HepG2 (cell line): ENCODE measurements around the gene AUNIP. TPM values are rescaled to one million over a fixed set of nuclear protein-coding genes. Genes with fewer than 3 reads are reported as not detected.
A peak's percentile ranks its signal among the peaks of the same experiment; 100 is the strongest.

Experiments
- ATAC-seq: fragments of 200-7000 bp; cut with Tn5 transposase; 3 replicates; pipeline ENCODE4 v1.9.1; 2020; ENCODE audit warnings: mild to moderate bottlenecking, moderate library complexity
- Bru-seq: library from RNA; stranded (reverse); fragments of 400-500 nt; gene quantifications from one replicate; lab custom pipeline; 2021; lab: Mats Ljungman, UMichigan
- BruChase-seq, 2 experiments: library from RNA; stranded (reverse); fragments of 400-500 nt; gene quantifications; one replicate each; lab custom pipeline; 2021; lab: Mats Ljungman, UMichigan
- BruUV-seq: library from RNA; stranded (reverse); fragments of 400-500 nt; replicated peaks from 2 replicates; lab custom pipeline; 2021; lab: Mats Ljungman, UMichigan
- CTCF ChIA-PET: fragments of 300-600 bp; formaldehyde crosslinking; extraction: SDS; loops from one replicate; lab custom pipeline; 2021; ENCODE audit warnings: low total read pairs, inconsistent platforms, low intra/inter-chr PET ratio; lab: Yijun Ruan, JAX
- POLR2A ChIA-PET: fragments of 350-600 bp; sonication (Branson Sonifier 250); formaldehyde crosslinking; loops from one replicate; lab custom pipeline; 2020; ENCODE audit warnings: antibody characterized with exemption, inconsistent platforms; lab: Yijun Ruan, JAX
- DNase-seq: peaks from one replicate; pipeline ENCODE4 v3.0.0-alpha.2; 2015; ENCODE audit warnings: low spot score
- FAIRE-seq: peaks from 3 replicates; lab custom pipeline; 2011; peaks lifted over from hg19 to GRCh38; lab: Jason Lieb, UNC
- H2AFZ ChIP-seq: one replicate; pipeline ENCODE4 v1.6.1; 2011; ENCODE audit warnings: low read length, inconsistent platforms
- H3K27ac ChIP-seq: fragments of 300-600 bp; 3 replicates; pipeline ENCODE4 v1.8.0; 2011; ENCODE audit warnings: mixed run types, mild to moderate bottlenecking, mixed read lengths, low read length, inconsistent platforms; ENCODE audit not compliant: insufficient read depth; ENCODE audit errors: extremely low read length
- H3K27me3 ChIP-seq, 2 experiments: fragments of 200-600 bp in 1 of 2; 2 replicates in 1 of 2; 3 replicates in 1 of 2; pipeline versions ENCODE4 v1.6.0 to v1.8.0; 2011; ENCODE audit warnings: low read length in 2 of 2, mild to moderate bottlenecking in 2 of 2, moderate library complexity in 2 of 2, inconsistent platforms in 1 of 2; ENCODE audit not compliant: insufficient read depth in 2 of 2, control insufficient read depth in 1 of 2
- H3K36me3 ChIP-seq, 2 experiments: fragments of 200-600 bp in 1 of 2; replicated peaks in 1 of 2; 2 replicates in 1 of 2; 3 replicates in 1 of 2; pipeline versions ENCODE4 v1.5.1 to v1.8.0; 2011; ENCODE audit warnings: low read length in 2 of 2, inconsistent platforms in 1 of 2; ENCODE audit not compliant: insufficient read depth in 2 of 2, control insufficient read depth in 1 of 2
- H3K4me1 ChIP-seq: 2 replicates; pipeline ENCODE4 v1.5.1; 2012; ENCODE audit warnings: low read length, inconsistent platforms; ENCODE audit not compliant: insufficient read depth
- H3K4me2 ChIP-seq: 2 replicates; pipeline ENCODE4 v1.6.0; 2011; ENCODE audit warnings: low read depth, low read length, inconsistent platforms
- H3K4me3 ChIP-seq, 3 experiments: fragments of 200-600 bp in 1 of 3; sonication (generic), shearing (Covaris generic) in 1 of 3; replicated peaks in 1 of 3; 2 replicates each; pipeline ENCODE4 v1.5.1; 2011 to 2016; ENCODE audit warnings: low read length in 3 of 3, inconsistent platforms in 2 of 3, low read depth in 2 of 3, mild to moderate bottlenecking in 2 of 3, control low read depth in 1 of 3, mixed read lengths in 1 of 3; ENCODE audit not compliant: insufficient read depth in 1 of 3
- H3K79me2 ChIP-seq: one replicate; pipeline ENCODE4 v1.6.1; 2011; ENCODE audit warnings: low read length, inconsistent platforms; ENCODE audit not compliant: insufficient read depth
- H3K9ac ChIP-seq: 2 replicates; pipeline ENCODE4 v1.6.0; 2011; ENCODE audit warnings: mild to moderate bottlenecking, low read depth, low read length, inconsistent platforms; ENCODE audit not compliant: insufficient read depth
- H3K9me3 ChIP-seq: 2 replicates; pipeline ENCODE4 v1.5.1; 2012; ENCODE audit warnings: mild to moderate bottlenecking, low read length
- H4K20me1 ChIP-seq: 2 replicates; pipeline ENCODE4 v1.6.0; 2011; ENCODE audit warnings: inconsistent platforms, mild to moderate bottlenecking, low read length, moderate library complexity; ENCODE audit not compliant: insufficient read depth
- AGO2 ChIP-seq: fragments of 200-400 bp; formaldehyde crosslinking; optimal IDR thresholded peaks from 2 replicates; pipeline ENCODE3; 2017; ENCODE audit warnings: mild to moderate bottlenecking, low read depth, low read length, moderate library complexity
- ATF7-NPFF ChIP-seq: sonication (generic); formaldehyde crosslinking; IDR thresholded peaks from 2 replicates; pipeline ENCODE4 v1.8.1; 2023; ENCODE audit warnings: mild to moderate bottlenecking, low read depth, missing genetic modification reagents, moderate library complexity
- IKZF1 ChIP-seq: fragments of 450-650 bp; IDR thresholded peaks from 2 replicates; pipeline ENCODE4 v1.7.1; 2016
- IRF1 ChIP-seq: sonication (generic); formaldehyde crosslinking; IDR thresholded peaks from 2 replicates; pipeline ENCODE4 v1.4.0; 2020; ENCODE audit warnings: low read depth, mild to moderate bottlenecking, missing genetic modification reagents
- KLF16 ChIP-seq, 2 experiments: sonication (generic) in 1 of 2; formaldehyde crosslinking in 1 of 2; IDR thresholded peaks; 2 replicates each; pipeline versions ENCODE4 v1.6.1 to v1.8.0; 2016 to 2023; ENCODE audit warnings: missing genetic modification reagents in 2 of 2, missing compliant biosample characterization in 1 of 2
- NFKB2 ChIP-seq: sonication (generic); formaldehyde crosslinking; IDR thresholded peaks from 2 replicates; pipeline ENCODE4 v1.4.0; 2020; ENCODE audit warnings: missing genetic modification reagents, borderline replicate concordance
- RFXANK ChIP-seq: IDR thresholded peaks from 2 replicates; pipeline ENCODE4 v1.6.1; 2016
- SRF ChIP-seq: IDR thresholded peaks from 2 replicates; pipeline ENCODE4 v1.6.1; 2011; ENCODE audit warnings: mild to moderate bottlenecking, low read depth, low read length, moderate library complexity
- TBP ChIP-seq: sonication (generic); formaldehyde crosslinking; IDR thresholded peaks from 2 replicates; pipeline ENCODE4 v1.5.0; 2020; ENCODE audit warnings: missing genetic modification reagents
- ZBTB42 ChIP-seq: sonication (generic); formaldehyde crosslinking; IDR thresholded peaks from 2 replicates; pipeline ENCODE4 v1.5.0; 2020; ENCODE audit warnings: mild to moderate bottlenecking, missing genetic modification reagents
- ZFP37 ChIP-seq: sonication (generic); formaldehyde crosslinking; IDR thresholded peaks from 2 replicates; pipeline ENCODE4 v1.4.0; 2020; ENCODE audit warnings: missing genetic modification reagents, borderline replicate concordance
- ZGPAT ChIP-seq: IDR thresholded peaks from 2 replicates; pipeline ENCODE4 v1.6.1; 2016; ENCODE audit warnings: mild to moderate bottlenecking
- ZKSCAN1 ChIP-seq: fragments of 150-350 bp; IDR thresholded peaks from 2 replicates; pipeline ENCODE4 v1.6.1; 2014; ENCODE audit warnings: low read length
- ZMAT5 ChIP-seq: sonication (generic); formaldehyde crosslinking; IDR thresholded peaks from 2 replicates; pipeline ENCODE4 v1.5.0; 2020; ENCODE audit warnings: mild to moderate bottlenecking, low read depth, missing genetic modification reagents, borderline replicate concordance
- ZNF256 ChIP-seq: sonication (generic); formaldehyde crosslinking; conservative IDR thresholded peaks from 2 replicates; pipeline ENCODE4 v1.4.0; 2020; ENCODE audit warnings: missing genetic modification reagents
- WGBS: methylation state at CpG from one replicate; pipeline ENCODE4 v1.1.6; 2017; ENCODE audit warnings: low lambda C conversion rate; 5-methylcytosine and 5-hydroxymethylcytosine counted together
- in situ Hi-C: cut with HindIII; loops from 2 replicates; pipeline ENCODE4 v1.10.0; 2017; ENCODE audit warnings: low pct_unique_long_range_greater_than_20kb; ENCODE audit not compliant: extremely low pct_ligation_motif_present
- intact Hi-C: fragments of 100-400 bp; cut with micrococcal nuclease; formaldehyde crosslinking; loops from one replicate; pipeline ENCODE4 v1.10.0; 2022; ENCODE audit not compliant: unreplicated experiment
- long read RNA-seq, 2 experiments: library from RNA in 1 of 2; library from polyadenylated mRNA in 1 of 2; stranded (forward) in 1 of 2; unstranded in 1 of 2; transcript quantifications; one replicate each; pipeline ENCODE4 v2.0.0, GENCODE V29; 2019 to 2022
- polyA minus RNA-seq, 3 experiments: library from RNA; depleted of rRNA, polyadenylated mRNA; stranded (reverse); fragments of >200 nt; gene quantifications; 2 replicates each; pipeline ENCODE4 v1.2.3, GENCODE V29; 2011; ENCODE audit warnings: low replicate concordance in 1 of 3
- polyA plus RNA-seq, 8 experiments: library from polyadenylated mRNA; depleted of rRNA in 3 of 8; stranded (reverse) in 7 of 8; unstranded in 1 of 8; fragments of >200 nt; fragmentation: Illumina TruSeq in 4 of 8; extraction: Trizol in 4 of 8; gene quantifications; 2 replicates each; pipeline versions ENCODE4 v1.2.1 to v1.2.3, GENCODE V29; 2011 to 2016; ENCODE audit warnings: low read depth in 4 of 8, missing spikeins in 1 of 8, mixed read lengths in 1 of 8; ENCODE audit not compliant: insufficient read depth in 1 of 8
- total RNA-seq, 5 experiments: library from RNA; depleted of rRNA; stranded (reverse); fragments of >200 nt; fragmentation: Illumina TruSeq; extraction: Trizol; gene quantifications; 2 replicates each; pipeline ENCODE4 v1.2.3, GENCODE V29; 2016; ENCODE audit warnings: low read depth in 1 of 5

The AUNIP gene
- 12.3 and 12.8 TPM in 2 replicates for total RNA-seq (2016; rRNA removed; fragmentation: Illumina TruSeq; extraction: Trizol)
- total RNA-seq (2016; cell fraction: cytosol; rRNA removed; fragmentation: Illumina TruSeq; extraction: Trizol; ENCODE audit: low read depth): 5.7 TPM in 2 replicates
- 12.6 and 14.1 TPM in 2 replicates for total RNA-seq (2016; cell fraction: insoluble cytoplasmic fraction; rRNA removed; fragmentation: Illumina TruSeq; extraction: Trizol)
- 10.9 and 11.6 TPM in 2 replicates for total RNA-seq (2016; cell fraction: membrane; rRNA removed; fragmentation: Illumina TruSeq; extraction: Trizol)
- 10.2 and 12.0 TPM in 2 replicates for total RNA-seq (2016; cell fraction: nucleus; rRNA removed; fragmentation: Illumina TruSeq; extraction: Trizol)
- polyA plus RNA-seq (2011; rRNA removed): 2.4 and 3.8 TPM in 2 replicates
- 2.0 and 2.5 TPM in 2 replicates for polyA plus RNA-seq (2011; cell fraction: cytosol; rRNA removed)
- polyA plus RNA-seq (2011; cell fraction: nucleus; rRNA removed): 2.3 TPM in 2 replicates
- polyA plus RNA-seq (2012): 1.4 and 2.3 TPM in 2 replicates
- 2.5 and 3.0 TPM in 2 replicates for polyA plus RNA-seq (2016; cell fraction: cytosol; fragmentation: Illumina TruSeq; extraction: Trizol; ENCODE audit: low read depth)
- 12.7 and 13.5 TPM in 2 replicates for polyA plus RNA-seq (2016; cell fraction: insoluble cytoplasmic fraction; fragmentation: Illumina TruSeq; extraction: Trizol; ENCODE audit: low read depth)
- polyA plus RNA-seq (2016; cell fraction: membrane; fragmentation: Illumina TruSeq; extraction: Trizol; ENCODE audit: low read depth): 4.7 and 4.8 TPM in 2 replicates
- 7.1 and 8.3 TPM in 2 replicates for polyA plus RNA-seq (2016; cell fraction: nucleus; fragmentation: Illumina TruSeq; extraction: Trizol; ENCODE audit: insufficient read depth, low read depth)
- polyA minus RNA-seq (2011; rRNA and poly(A)+ RNA removed; ENCODE audit: low replicate concordance): 4.6 and 20.8 TPM in 2 replicates
- polyA minus RNA-seq (2011; cell fraction: cytosol; rRNA and poly(A)+ RNA removed): 2.7 and 3.9 TPM in 2 replicates
- 5.7 and 7.3 TPM in 2 replicates for polyA minus RNA-seq (2011; cell fraction: nucleus; rRNA and poly(A)+ RNA removed)
- percentile 48 among the genes with signal in this experiment for Bru-seq, nascent RNA
- percentile 47 among the genes with signal in this experiment for BruChase-seq, experiment 1, labeled RNA remaining after a 6-hour chase
- BruChase-seq, experiment 2, labeled RNA remaining after a 2-hour chase: percentile 54 among the genes with signal in this experiment
- long read RNA-seq, experiment 1, transcript AUNIP-201 (3 exons, 2,116 nt): major isoform, 18 of 20 reads
- long read RNA-seq, experiment 1, partial matches to known transcripts: 2 of 20 reads
- long read RNA-seq, experiment 1, other reads (novel, unspliced or antisense): 0 of 20 reads
- long read RNA-seq, experiment 2, partial matches to known transcripts: 0 of 4 reads
- long read RNA-seq, experiment 2, other reads (novel, unspliced or antisense): 2 of 4 reads

- intact Hi-C loops: no loop called here
- FAIRE-seq: peak; percentile 47
- ChIA-PET CTCF (interaction anchor here (1.3 kb wide), 1 partner anchor 36 kb away, joined by 3 read pairs; no protein-coding TSS in a partner anchor), POLR2A (no interaction called here)
- in situ Hi-C loops: no loop called here
- H3K9me3 ChIP-seq: no peaks in the 10 kb centered on the region
- ATAC-seq: peak; percentile 87
- no peaks in the 10 kb centered on the region; a peak in 1 of 5 replicates for H3K27me3 ChIP-seq
- H3K4me3 ChIP-seq: peak within 1 kb of the TSS; percentile 88 to 94 (median 93)
- H3K27ac ChIP-seq: peak within 1 kb of the TSS; percentile 87
- H3K9ac ChIP-seq: peak within 1 kb of the TSS; percentile 80
- H2AFZ ChIP-seq: peak within 1 kb of the TSS; percentile 87
- peak within 1 kb of the TSS; percentile 97 for H3K4me2 ChIP-seq
- peak; percentile 71 for DNase-seq
- H3K36me3 ChIP-seq: peaks cover 8 to 15% of the 10 kb centered on the region in 2 experiments; a peak in 4 of 5 replicates
- BruUV-seq: no TSS peak
- H3K4me1 ChIP-seq: peaks cover 63% of the 10 kb centered on the region
- H4K20me1 ChIP-seq: no peaks in the 10 kb centered on the region
- WGBS: under 1% methylated on average over 60 of the region's 77 CpGs
- H3K79me2 ChIP-seq: peaks cover 33% of the 10 kb centered on the region
- no peak for TF ChIP-seq RFXANK (CRISPR knock-in tag)
- no peak for TF ChIP-seq IKZF1
- TF ChIP-seq ZGPAT (CRISPR knock-in tag): 0 out of 2 replicates have a peak, but pooled peaks have one; percentile 15
- TF ChIP-seq ZFP37 (CRISPR knock-in tag): no peak
- no peak for TF ChIP-seq ZKSCAN1
- peak; percentile 97 for TF ChIP-seq ATF7-NPFF (CRISPR knock-in tag)
- peak; percentile 76; the same call in 1 of the 2 replicates for TF ChIP-seq NFKB2 (CRISPR knock-in tag)
- TF ChIP-seq ZMAT5 (CRISPR knock-in tag): no peak
- no peak for TF ChIP-seq IRF1 (CRISPR knock-in tag)
- no peak for TF ChIP-seq AGO2
- peak in 1 of 2 experiments; percentile 83; a peak in 2 of 4 replicates for TF ChIP-seq KLF16 (CRISPR knock-in tag; IDR thresholded peaks at IDR 0.05)
- 0 out of 2 replicates have a peak, but pooled peaks have one; percentile 27 for TF ChIP-seq ZNF256 (CRISPR knock-in tag)
- TF ChIP-seq SRF: no peak
- TF ChIP-seq TBP (CRISPR knock-in tag): 0 out of 2 replicates have a peak, but pooled peaks have one; percentile 67
- TF ChIP-seq ZBTB42: no peak
Observed at GRCh38 chr1:25858906-25859789, at the start of gene AUNIP. TSS of gene AUNIP (minus strand) at chr1:25859457. CDS start at chr1:25859357, 100 bp downstream.
